ENCODE measurements around the gene ASS1. TPM values are rescaled to one million over a fixed set of nuclear protein-coding genes. Genes with fewer than 3 reads are reported as not detected.

Gene ASS1
- total RNA-seq, 1 donor from 2014 or later, result 109 TPM

- Histone ChIP-seq H3K4me3 (ENCODE audit: low read length in 3 of 3) (no peak overlapping the region), H3K36me3 (ENCODE audit: control insufficient read depth in 3 of 3, insufficient read depth in 3 of 3, low read length in 3 of 3) (peaks cover 2 to 5% (median 3%) of the 10 kb centered on the region in 3 donors), H3K4me1 (ENCODE audit: control insufficient read depth in 3 of 3, insufficient read depth in 3 of 3, low read length in 3 of 3) (no peaks in the 10 kb centered on the region), H3K27me3 (ENCODE audit: control insufficient read depth in 3 of 3, insufficient read depth in 3 of 3, low read length in 3 of 3) (no peaks in the 10 kb centered on the region), H3K27ac (ENCODE audit: low read depth, low read length) (no peak overlapping the region), H3K9me3 (ENCODE audit: control insufficient read depth in 3 of 3, low read length in 3 of 3) (no peaks in the 10 kb centered on the region), H3K9ac (ENCODE audit: low read depth in 1 of 3, low read length in 3 of 3) (no peak overlapping the region)
These were observed 33.4 kb downstream of the ASS1 start for GRCh38 chr9:130478152-130478551.

GRCh38 chr9:130478736-130479575 lies 34.2 kb downstream of the ASS1 start:
- H3K4me3 ChIP-seq (ENCODE audit: low read length in 3 of 3), result no peak overlapping the region
- H3K4me1 ChIP-seq (ENCODE audit: control insufficient read depth in 3 of 3, insufficient read depth in 3 of 3, low read length in 3 of 3), result no peaks in the 10 kb centered on the region
- H3K9ac ChIP-seq (ENCODE audit: low read depth in 1 of 3, low read length in 3 of 3), result no peak overlapping the region
- peaks cover 2 to 5% (median 3%) of the 10 kb centered on the region in 3 donors for H3K36me3 ChIP-seq (ENCODE audit: control insufficient read depth in 3 of 3, insufficient read depth in 3 of 3, low read length in 3 of 3)
- no peak overlapping the region for H3K27ac ChIP-seq (ENCODE audit: low read depth, low read length)
- no peaks in the 10 kb centered on the region for H3K9me3 ChIP-seq (ENCODE audit: control insufficient read depth in 3 of 3, low read length in 3 of 3)
- no peaks in the 10 kb centered on the region for H3K27me3 ChIP-seq (ENCODE audit: control insufficient read depth in 3 of 3, insufficient read depth in 3 of 3, low read length in 3 of 3)

DNA sequence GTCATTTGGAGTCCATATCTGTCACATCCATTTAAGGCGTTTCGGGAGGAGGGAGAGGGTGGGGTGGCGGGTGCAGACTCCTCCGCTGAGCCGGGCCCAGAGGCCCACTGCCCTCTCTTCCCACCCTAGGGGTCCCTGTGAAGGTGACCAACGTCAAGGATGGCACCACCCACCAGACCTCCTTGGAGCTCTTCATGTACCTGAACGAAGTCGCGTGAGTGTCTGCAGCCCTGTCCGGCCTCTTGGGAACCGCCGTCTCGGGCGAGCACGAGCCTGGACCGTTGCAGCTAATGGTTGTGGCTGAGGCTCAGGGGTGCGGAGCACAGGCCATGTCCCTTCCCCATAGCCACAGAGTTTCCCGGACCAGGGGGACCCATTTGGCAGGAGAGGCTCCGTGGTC lies 34.8 kb downstream of the ASS1 start:
- Histone ChIP-seq H3K36me3 (ENCODE audit: control insufficient read depth in 3 of 3, insufficient read depth in 3 of 3, low read length in 3 of 3) (peaks cover 2 to 5% (median 3%) of the 10 kb centered on the region in 3 donors), H3K9me3 (ENCODE audit: control insufficient read depth in 3 of 3, low read length in 3 of 3) (no peaks in the 10 kb centered on the region), H3K9ac (ENCODE audit: low read depth in 1 of 3, low read length in 3 of 3) (no peak overlapping the region), H3K27ac (ENCODE audit: low read depth, low read length) (no peak overlapping the region), H3K4me1 (ENCODE audit: control insufficient read depth in 3 of 3, insufficient read depth in 3 of 3, low read length in 3 of 3) (no peaks in the 10 kb centered on the region), H3K27me3 (ENCODE audit: control insufficient read depth in 3 of 3, insufficient read depth in 3 of 3, low read length in 3 of 3) (no peaks in the 10 kb centered on the region), H3K4me3 (ENCODE audit: low read length in 3 of 3) (no peak overlapping the region)

DNA sequence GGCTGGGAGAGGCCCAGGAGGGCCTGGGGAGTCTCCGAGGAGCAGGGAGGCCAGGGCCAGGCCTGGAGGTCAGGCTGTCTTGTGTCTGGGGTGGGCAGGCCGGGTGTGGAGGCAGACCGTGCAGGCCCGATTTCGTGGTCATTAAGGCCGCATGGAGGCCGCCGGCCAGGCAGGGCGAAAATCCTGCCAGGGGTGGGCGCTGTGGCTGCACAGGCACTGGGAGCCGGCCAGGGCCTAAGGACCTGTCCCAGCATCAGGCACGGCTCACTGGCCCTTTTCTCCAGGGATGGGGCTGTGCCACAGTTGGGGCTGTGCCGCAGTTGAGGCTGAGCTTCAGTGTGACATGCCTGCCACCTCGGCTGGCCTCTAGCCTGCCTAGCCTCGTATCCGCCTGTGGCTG lies 35.9 kb downstream of the ASS1 start:
- no peaks in the 10 kb centered on the region for H3K4me1 ChIP-seq (ENCODE audit: control insufficient read depth in 3 of 3, insufficient read depth in 3 of 3, low read length in 3 of 3)
- no peak overlapping the region for H3K27ac ChIP-seq (ENCODE audit: low read depth, low read length)
- H3K4me3 ChIP-seq (ENCODE audit: low read length in 3 of 3), result no peak overlapping the region
- H3K9me3 ChIP-seq (ENCODE audit: control insufficient read depth in 3 of 3, low read length in 3 of 3), result no peaks in the 10 kb centered on the region
- no peaks in the 10 kb centered on the region for H3K27me3 ChIP-seq (ENCODE audit: control insufficient read depth in 3 of 3, insufficient read depth in 3 of 3, low read length in 3 of 3)
- no peak overlapping the region for H3K9ac ChIP-seq (ENCODE audit: low read depth in 1 of 3, low read length in 3 of 3)
- H3K36me3 ChIP-seq (ENCODE audit: control insufficient read depth in 3 of 3, insufficient read depth in 3 of 3, low read length in 3 of 3), result peaks cover 2 to 9% (median 6%) of the 10 kb centered on the region in 3 donors

DNA sequence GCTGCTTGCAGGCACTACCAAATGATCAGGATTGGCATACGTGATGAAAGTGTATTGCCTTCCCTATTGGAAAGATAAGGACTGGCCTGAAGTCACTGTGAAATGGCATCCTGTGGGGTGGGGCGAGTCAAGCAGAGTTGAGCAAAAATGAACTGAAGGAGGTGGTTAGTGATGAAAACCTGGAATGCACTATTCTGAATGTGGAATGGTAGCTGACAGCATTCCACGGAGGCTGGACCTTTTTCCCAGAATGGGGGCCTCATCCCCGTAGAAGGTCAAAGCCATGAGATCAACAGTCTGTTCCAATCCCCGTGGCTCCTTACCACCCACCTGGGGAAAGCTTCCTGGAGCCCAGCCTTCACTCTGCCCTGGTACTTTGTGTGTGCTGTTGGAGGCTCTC lies 37.7 kb downstream of the ASS1 start:
- Histone ChIP-seq H3K9me3 (ENCODE audit: control insufficient read depth in 3 of 3, low read length in 3 of 3) (no peaks in the 10 kb centered on the region), H3K4me1 (ENCODE audit: control insufficient read depth in 3 of 3, insufficient read depth in 3 of 3, low read length in 3 of 3) (no peaks in the 10 kb centered on the region), H3K36me3 (ENCODE audit: control insufficient read depth in 3 of 3, insufficient read depth in 3 of 3, low read length in 3 of 3) (peaks cover under 1 to 9% (median 6%) of the 10 kb centered on the region in 3 donors), H3K9ac (ENCODE audit: low read depth in 1 of 3, low read length in 3 of 3) (no peak overlapping the region), H3K4me3 (ENCODE audit: low read length in 3 of 3) (no peak overlapping the region), H3K27ac (ENCODE audit: low read depth, low read length) (no peak overlapping the region), H3K27me3 (ENCODE audit: control insufficient read depth in 3 of 3, insufficient read depth in 3 of 3, low read length in 3 of 3) (no peaks in the 10 kb centered on the region)

DNA sequence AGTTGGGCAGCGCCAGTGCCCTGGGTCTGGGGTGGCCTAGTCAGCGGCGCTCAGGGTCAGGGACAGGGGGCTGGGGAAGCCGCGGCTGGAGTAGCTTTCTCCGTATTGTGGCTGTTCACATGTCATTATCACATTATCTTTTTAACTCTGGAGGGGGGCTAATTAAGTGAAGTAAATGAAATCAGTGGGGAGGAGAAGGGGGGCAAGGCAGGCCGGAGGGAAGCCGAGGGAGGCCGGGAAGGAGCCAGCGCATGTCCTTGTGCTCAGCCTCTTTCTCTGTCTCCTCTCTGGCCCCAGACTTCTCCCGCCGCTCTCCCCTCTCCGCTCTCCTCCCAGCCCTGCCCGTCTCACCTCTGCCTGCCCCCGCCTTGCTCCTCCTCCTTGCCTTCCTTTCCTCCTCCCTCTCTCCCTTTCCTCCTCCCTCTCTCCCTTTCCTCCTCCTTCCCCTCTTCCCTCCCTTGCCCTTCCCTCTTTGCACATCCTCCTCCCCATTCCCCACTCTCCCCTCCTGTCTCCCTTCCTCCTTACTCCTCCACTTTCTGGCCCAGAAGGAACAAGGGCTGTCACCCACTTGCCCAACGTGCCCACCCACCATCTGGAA lies 38.7 kb downstream of the ASS1 start:
- Histone ChIP-seq H3K27ac (ENCODE audit: low read depth, low read length) (no peak overlapping the region), H3K4me1 (ENCODE audit: control insufficient read depth in 3 of 3, insufficient read depth in 3 of 3, low read length in 3 of 3) (no peaks in the 10 kb centered on the region), H3K27me3 (ENCODE audit: control insufficient read depth in 3 of 3, insufficient read depth in 3 of 3, low read length in 3 of 3) (no peaks in the 10 kb centered on the region), H3K9me3 (ENCODE audit: control insufficient read depth in 3 of 3, low read length in 3 of 3) (no peaks in the 10 kb centered on the region), H3K36me3 (ENCODE audit: control insufficient read depth in 3 of 3, insufficient read depth in 3 of 3, low read length in 3 of 3) (peaks cover 0 to 9% (median 6%) of the 10 kb centered on the region in 3 donors), H3K4me3 (ENCODE audit: low read length in 3 of 3) (no peak overlapping the region), H3K9ac (ENCODE audit: low read depth in 1 of 3, low read length in 3 of 3) (no peak overlapping the region)

- no peaks in the 10 kb centered on the region for H3K9me3 ChIP-seq (ENCODE audit: control insufficient read depth in 3 of 3, low read length in 3 of 3)
- H3K4me1 ChIP-seq (ENCODE audit: control insufficient read depth in 3 of 3, insufficient read depth in 3 of 3, low read length in 3 of 3), result no peaks in the 10 kb centered on the region
- H3K9ac ChIP-seq (ENCODE audit: low read depth in 1 of 3, low read length in 3 of 3), result no peak overlapping the region
- H3K27ac ChIP-seq (ENCODE audit: low read depth, low read length), result no peak overlapping the region
- no peak overlapping the region for H3K4me3 ChIP-seq (ENCODE audit: low read length in 3 of 3)
- H3K36me3 ChIP-seq (ENCODE audit: control insufficient read depth in 3 of 3, insufficient read depth in 3 of 3, low read length in 3 of 3), result peaks cover 2 to 10% (median 6%) of the 10 kb centered on the region in 3 donors
- H3K27me3 ChIP-seq (ENCODE audit: control insufficient read depth in 3 of 3, insufficient read depth in 3 of 3, low read length in 3 of 3), result no peaks in the 10 kb centered on the region
These were observed 39.8 kb downstream of the ASS1 start for GRCh38 chr9:130484362-130485072.

- Histone ChIP-seq H3K4me1 (ENCODE audit: control insufficient read depth in 3 of 3, insufficient read depth in 3 of 3, low read length in 3 of 3) (no peaks in the 10 kb centered on the region), H3K27ac (ENCODE audit: low read depth, low read length) (no peak overlapping the region), H3K9ac (ENCODE audit: low read depth in 1 of 3, low read length in 3 of 3) (no peak overlapping the region), H3K27me3 (ENCODE audit: control insufficient read depth in 3 of 3, insufficient read depth in 3 of 3, low read length in 3 of 3) (no peaks in the 10 kb centered on the region), H3K9me3 (ENCODE audit: control insufficient read depth in 3 of 3, low read length in 3 of 3) (no peaks in the 10 kb centered on the region), H3K4me3 (ENCODE audit: low read length in 3 of 3) (no peak overlapping the region), H3K36me3 (ENCODE audit: control insufficient read depth in 3 of 3, insufficient read depth in 3 of 3, low read length in 3 of 3) (peaks cover 3 to 13% (median 5%) of the 10 kb centered on the region in 3 donors)
These were observed 41.3 kb downstream of the ASS1 start for GRCh38 chr9:130486103-130486502.

- H3K27ac ChIP-seq (ENCODE audit: low read depth, low read length), result no peak overlapping the region
- no peaks in the 10 kb centered on the region for H3K27me3 ChIP-seq (ENCODE audit: control insufficient read depth in 3 of 3, insufficient read depth in 3 of 3, low read length in 3 of 3)
- no peaks in the 10 kb centered on the region for H3K4me1 ChIP-seq (ENCODE audit: control insufficient read depth in 3 of 3, insufficient read depth in 3 of 3, low read length in 3 of 3)
- peaks cover 8 to 13% (median 10%) of the 10 kb centered on the region in 3 donors for H3K36me3 ChIP-seq (ENCODE audit: control insufficient read depth in 3 of 3, insufficient read depth in 3 of 3, low read length in 3 of 3)
- no peaks in the 10 kb centered on the region for H3K9me3 ChIP-seq (ENCODE audit: control insufficient read depth in 3 of 3, low read length in 3 of 3)
- no peak overlapping the region for H3K4me3 ChIP-seq (ENCODE audit: low read length in 3 of 3)
- no peak overlapping the region for H3K9ac ChIP-seq (ENCODE audit: low read depth in 1 of 3, low read length in 3 of 3)
These were observed 42.7 kb downstream of the ASS1 start for GRCh38 chr9:130487500-130487899.
